DOHH2 (cell line): ENCODE results near the gene FHOD3.

Source experiments
- H3F3A ChIP-seq: fragments of 200-600 bp; sonication (generic), shearing (Covaris generic); 2 replicates; pipeline ENCODE4 v1.6.0; 2016; ENCODE audit warnings: antibody characterized with exemption, mild to moderate bottlenecking; ENCODE audit not compliant: control insufficient read depth, insufficient read depth
- H3K27ac ChIP-seq: fragments of 200-600 bp; sonication (generic); 2 replicates; pipeline ENCODE4 v1.5.1; 2014; ENCODE audit warnings: low read depth, mild to moderate bottlenecking, low read length, moderate library complexity
- H3K27me3 ChIP-seq: fragments of 200-600 bp; sonication (generic); 2 replicates; pipeline ENCODE4 v1.6.1; 2014; ENCODE audit warnings: mild to moderate bottlenecking, low read length, mixed read lengths; ENCODE audit not compliant: control insufficient read depth
- H3K36me3 ChIP-seq: fragments of 200-600 bp; sonication (generic); 2 replicates; pipeline ENCODE4 v1.6.1; 2014; ENCODE audit warnings: mild to moderate bottlenecking, low read length, moderate library complexity, mixed read lengths; ENCODE audit not compliant: control insufficient read depth
- H3K4me1 ChIP-seq: fragments of 200-600 bp; sonication (generic); 2 replicates; pipeline ENCODE4 v1.6.1; 2014; ENCODE audit warnings: mild to moderate bottlenecking, low read length, mixed read lengths; ENCODE audit not compliant: control insufficient read depth
- H3K4me2 ChIP-seq: fragments of 200-600 bp; sonication (generic); 2 replicates; pipeline ENCODE4 v1.6.0; 2014; ENCODE audit warnings: mild to moderate bottlenecking, low read length, moderate library complexity
- H3K4me3 ChIP-seq: fragments of 200-600 bp; sonication (generic); 2 replicates; pipeline ENCODE4 v1.5.1; 2014; ENCODE audit warnings: mild to moderate bottlenecking, low read length, mixed read lengths
- H3K79me2 ChIP-seq: fragments of 200-600 bp; sonication (generic); 2 replicates; pipeline ENCODE4 v1.6.1; 2014; ENCODE audit warnings: mild to moderate bottlenecking, low read length, mixed read lengths; ENCODE audit not compliant: control insufficient read depth
- H3K9me2 ChIP-seq: fragments of 200-600 bp; sonication (generic); replicated peaks from 2 replicates; pipeline ENCODE4 v1.6.1; 2014; ENCODE audit warnings: mild to moderate bottlenecking, low read length, mixed read lengths; ENCODE audit not compliant: control insufficient read depth
- H3K9me3 ChIP-seq: fragments of 200-600 bp; sonication (generic); 2 replicates; pipeline ENCODE4 v1.6.1; 2014; ENCODE audit warnings: antibody characterized with exemption, low read length, mixed read lengths; ENCODE audit not compliant: control insufficient read depth, insufficient read depth
- H4K20me1 ChIP-seq: fragments of 200-600 bp; sonication (generic); 2 replicates; pipeline ENCODE4 v1.6.0; 2014; ENCODE audit warnings: low read depth, mild to moderate bottlenecking, antibody characterized with exemption, low read length, moderate library complexity; ENCODE audit not compliant: control insufficient read depth, insufficient read depth
- CTCF ChIP-seq: fragments of 200-600 bp; sonication (generic); IDR thresholded peaks from one replicate; pipeline ENCODE4 v1.5.1; 2014; ENCODE audit warnings: antibody characterized with exemption, mild to moderate bottlenecking, low read depth, low read length; ENCODE audit not compliant: poor library complexity, severe bottlenecking
- EZH2phosphoT487 ChIP-seq: fragments of 200-600 bp; sonication (generic); IDR thresholded peaks from 2 replicates; pipeline ENCODE4 v1.6.1; 2017; ENCODE audit warnings: borderline replicate concordance, mild to moderate bottlenecking, antibody characterized with exemption, low read length, moderate library complexity, mixed read lengths

The FHOD3 gene

GRCh38 chr18:36298126-36298741, 721 bp downstream of the FHOD3 start:
- TF ChIP-seq EZH2phosphoT487 (no peak), CTCF (no peak)
- Histone ChIP-seq H3K9me2 (no peaks in the 10 kb centered on the region), H3K4me3 (peak overlapping the region; percentile 28; the same call in 1 of the 2 replicates), H3K36me3 (no peaks in the 10 kb centered on the region), H3K27me3 (peaks cover 46% of the 10 kb centered on the region), H3K79me2 (no peaks in the 10 kb centered on the region), H3K4me2 (no peak overlapping the region; the same call in 1 of the 2 replicates), H3K9me3 (no peaks in the 10 kb centered on the region), H3F3A (no peaks in the 10 kb centered on the region), H3K27ac (no peak overlapping the region), H3K4me1 (no peaks in the 10 kb centered on the region; the same call in none of the 2 replicates), H4K20me1 (no peaks in the 10 kb centered on the region)

GRCh38 chr18:36299015-36299414, 1.5 kb downstream of the FHOD3 start:
- Histone ChIP-seq H3K9me2 (no peaks in the 10 kb centered on the region), H3K4me3 (no peak overlapping the region), H3K4me1 (no peaks in the 10 kb centered on the region; the same call in none of the 2 replicates), H3K27ac (no peak overlapping the region), H3K27me3 (peaks cover 46% of the 10 kb centered on the region), H3K36me3 (no peaks in the 10 kb centered on the region), H3F3A (no peaks in the 10 kb centered on the region), H3K4me2 (no peak overlapping the region), H3K79me2 (no peaks in the 10 kb centered on the region), H4K20me1 (no peaks in the 10 kb centered on the region), H3K9me3 (no peaks in the 10 kb centered on the region)
- no peak for TF ChIP-seq CTCF
- no peak for TF ChIP-seq EZH2phosphoT487

- TF ChIP-seq EZH2phosphoT487 (no peak), CTCF (no peak)
- Histone ChIP-seq H3K36me3 (no peaks in the 10 kb centered on the region), H3K27me3 (peaks cover 38% of the 10 kb centered on the region), H3K9me3 (no peaks in the 10 kb centered on the region), H3K9me2 (no peaks in the 10 kb centered on the region), H3F3A (no peaks in the 10 kb centered on the region), H4K20me1 (no peaks in the 10 kb centered on the region), H3K4me3 (no peak overlapping the region), H3K27ac (no peak overlapping the region), H3K4me2 (no peak overlapping the region), H3K79me2 (no peaks in the 10 kb centered on the region), H3K4me1 (no peaks in the 10 kb centered on the region; the same call in none of the 2 replicates)
These were observed 2.7 kb downstream of the FHOD3 start for GRCh38 chr18:36300211-36300610.
